Measurements from ENCODE around the gene TIFAB.

Gene TIFAB

GRCh38 chr5:135450336-135450735 lies 1.8 kb downstream of the TIFAB start:
- H3K27ac ChIP-seq (ENCODE audit: extremely low read depth, low read depth, low read length): no peak overlapping the region
- no peaks in the 10 kb centered on the region for H3K4me1 ChIP-seq (ENCODE audit: control insufficient read depth, insufficient read depth, low read length)
- no peaks in the 10 kb centered on the region for H3K9me3 ChIP-seq (ENCODE audit: control insufficient read depth, insufficient read depth, low read depth, low read length)
- H3K36me3 ChIP-seq (ENCODE audit: control insufficient read depth in 2 of 2, insufficient read depth in 1 of 2, low read length in 2 of 2): no peaks in the 10 kb centered on the region
- ChIA-PET CTCF (interaction anchor here (0.6 to 1.2 kb wide), 4 partner anchors 11 to 597 kb away, joined by 3 to 7 read pairs (median 4); no protein-coding TSS in a partner anchor), POLR2A (no interaction called here)
- TF ChIP-seq REST (tag by site-specific recombination; IDR thresholded peaks at IDR 0.05) (no peak), ZNF571 (tag by site-specific recombination; IDR thresholded peaks at IDR 0.05) (no peak), ZNF10 (tag by site-specific recombination; IDR thresholded peaks at IDR 0.05) (no peak), ZNF155 (tag by site-specific recombination; IDR thresholded peaks at IDR 0.05) (no peak), ZNF510 (tag by site-specific recombination; IDR thresholded peaks at IDR 0.05; ENCODE audit: insufficient replicate concordance) (no peak)
- H3K4me3 ChIP-seq (ENCODE audit: low read depth, low read length): no peak overlapping the region

GRCh38 chr5:135449644-135450043 lies 2.5 kb downstream of the TIFAB start:
- Histone ChIP-seq H3K36me3 (ENCODE audit: control insufficient read depth in 2 of 2, insufficient read depth in 1 of 2, low read length in 2 of 2) (no peaks in the 10 kb centered on the region), H3K9me3 (ENCODE audit: control insufficient read depth, insufficient read depth, low read depth, low read length) (no peaks in the 10 kb centered on the region), H3K4me1 (ENCODE audit: control insufficient read depth, insufficient read depth, low read length) (no peaks in the 10 kb centered on the region), H3K27ac (ENCODE audit: extremely low read depth, low read depth, low read length) (no peak overlapping the region), H3K4me3 (ENCODE audit: low read depth, low read length) (no peak overlapping the region)
- ChIA-PET POLR2A (no interaction called here), CTCF (interaction anchor here (4.5 kb wide), 1 partner anchor 8 kb away, joined by 39 read pairs; no protein-coding TSS in a partner anchor)
- TF ChIP-seq ZNF10 (tag by site-specific recombination; IDR thresholded peaks at IDR 0.05) (no peak), ZNF677 (tag by site-specific recombination; IDR thresholded peaks at IDR 0.05) (no peak), ZNF501 (tag by site-specific recombination; IDR thresholded peaks at IDR 0.05) (no peak), ZNF112 (tag by site-specific recombination; IDR thresholded peaks at IDR 0.05) (no peak), ZNF404 (tag by site-specific recombination; IDR thresholded peaks at IDR 0.05) (no peak), ZNF274 (IDR thresholded peaks at IDR 0.05; ENCODE audit: low read length) (no peak), ZNF274 (tag by site-specific recombination; IDR thresholded peaks at IDR 0.05; ENCODE audit: borderline replicate concordance) (no peak), ZNF654 (tag by site-specific recombination; IDR thresholded peaks at IDR 0.05; ENCODE audit: low read depth) (no peak), ZNF521 (tag by site-specific recombination; IDR thresholded peaks at IDR 0.05) (no peak)

GRCh38 chr5:135448791-135449507 lies 3.2 kb downstream of the TIFAB start:
- TF ChIP-seq SCRT2 (tag by site-specific recombination; IDR thresholded peaks at IDR 0.05): no peak
- no peak for TF ChIP-seq GLI4 (tag by site-specific recombination; IDR thresholded peaks at IDR 0.05)
- no peak for TF ChIP-seq GLI2 (tag by site-specific recombination; IDR thresholded peaks at IDR 0.05; ENCODE audit: borderline replicate concordance, low read depth)
- H3K9me3 ChIP-seq (ENCODE audit: control insufficient read depth, insufficient read depth, low read depth, low read length): no peaks in the 10 kb centered on the region
- CTCF ChIA-PET: interaction anchor here (0.6 to 4.5 kb wide), 3 partner anchors 8 to 20 kb away, joined by 3 to 39 read pairs (median 3); no protein-coding TSS in a partner anchor
- no peak overlapping the region for H3K4me3 ChIP-seq (ENCODE audit: low read depth, low read length)
- no peaks in the 10 kb centered on the region for H3K36me3 ChIP-seq (ENCODE audit: control insufficient read depth in 2 of 2, insufficient read depth in 1 of 2, low read length in 2 of 2)
- H3K27ac ChIP-seq (ENCODE audit: extremely low read depth, low read depth, low read length): no peak overlapping the region
- POLR2A ChIA-PET: no interaction called here
- no peaks in the 10 kb centered on the region for H3K4me1 ChIP-seq (ENCODE audit: control insufficient read depth, insufficient read depth, low read length)
